H1 (cell line): Measurements from ENCODE around the gene WIPF1. TPM values are rescaled to one million over a fixed set of nuclear protein-coding genes. Genes with fewer than 3 reads are reported as not detected.

Source experiments
- TBP ChIP-seq: IDR thresholded peaks from 2 replicates; pipeline ENCODE4 v1.6.1; 2011; ENCODE audit warnings: low read depth, low read length, improper control_type of control experiment
- TCF12 ChIP-seq: IDR thresholded peaks from 2 replicates; pipeline ENCODE4 v1.6.1; 2011; ENCODE audit warnings: low read depth, mild to moderate bottlenecking, low read length
- polyA plus RNA-seq, 7 experiments: library from polyadenylated mRNA; depleted of rRNA in 3 of 7; stranded (reverse) in 5 of 7; unstranded in 2 of 7; fragments of >200 nt in 5 of 7; fragments of 200-250 nt in 2 of 7; gene quantifications; 1 replicate in 5 of 7; 2 replicates in 1 of 7; 4 replicates in 1 of 7; pipeline versions ENCODE4 v1.2.1 to v1.2.3, GENCODE V29; 2011 to 2013; ENCODE audit warnings: missing spikeins in 2 of 7, mixed read lengths in 2 of 7
- total RNA-seq: library from RNA; stranded (reverse); fragmentation: NEBNext Ultra II Directional; extraction: Animal tissue kit (Norgen Biotek cat#: 25700); gene quantifications from 2 replicates; pipeline ENCODE4 v1.2.1, GENCODE V29; 2021

WIPF1 gene
- total and polyA plus RNA-seq, 2 of the 8 experiments (the other 6 are each of a cell fraction or from before 2014, with no cell fraction given) = 4.7 to 5.2 TPM

DNA sequence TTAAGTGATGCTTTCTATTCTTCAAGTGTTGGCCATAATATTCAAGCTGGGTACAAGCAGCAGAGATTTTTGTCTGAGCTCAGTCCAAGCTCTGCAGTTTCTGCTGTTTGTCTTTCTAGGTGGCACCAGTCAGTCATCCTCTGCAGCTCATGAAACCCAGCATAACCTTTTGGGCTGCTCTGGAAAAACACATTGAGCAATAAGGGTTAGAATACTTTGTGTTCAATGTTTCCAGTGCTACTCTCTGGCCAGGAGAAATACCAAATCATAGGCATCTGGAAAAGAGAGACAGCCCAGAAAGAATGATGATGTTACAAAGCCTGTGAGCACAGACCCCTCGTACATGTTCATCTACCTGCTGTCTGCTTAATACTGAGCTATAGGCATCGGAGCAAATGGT lies 19.5 kb upstream of the WIPF1 start (continued):
- TF ChIP-seq TCF12 (no peak), TBP (no peak)
